ENCODE data around the gene SEC22C.

The SEC22C gene

DNA sequence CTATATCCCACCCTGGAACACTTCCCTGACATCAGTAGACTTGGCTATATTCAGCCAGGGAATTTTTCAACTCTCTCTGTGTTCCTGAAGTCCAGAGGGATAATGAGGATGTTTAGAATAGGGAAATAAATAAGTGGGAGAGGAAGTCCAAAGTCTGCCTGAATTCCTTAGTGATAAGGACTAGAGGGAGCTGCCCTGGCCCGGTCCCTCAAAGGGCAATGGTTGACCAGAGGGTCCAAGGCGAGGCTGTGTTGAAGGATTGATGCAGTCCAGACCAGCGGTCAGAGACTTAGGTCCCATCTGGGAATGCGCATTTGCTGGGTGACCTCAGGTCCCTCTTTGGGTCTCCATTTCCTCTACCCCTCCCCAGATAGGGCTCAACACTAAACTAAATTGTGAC is 71.4 kb downstream of the SEC22C start:
- DNase-seq = no peak

DNA sequence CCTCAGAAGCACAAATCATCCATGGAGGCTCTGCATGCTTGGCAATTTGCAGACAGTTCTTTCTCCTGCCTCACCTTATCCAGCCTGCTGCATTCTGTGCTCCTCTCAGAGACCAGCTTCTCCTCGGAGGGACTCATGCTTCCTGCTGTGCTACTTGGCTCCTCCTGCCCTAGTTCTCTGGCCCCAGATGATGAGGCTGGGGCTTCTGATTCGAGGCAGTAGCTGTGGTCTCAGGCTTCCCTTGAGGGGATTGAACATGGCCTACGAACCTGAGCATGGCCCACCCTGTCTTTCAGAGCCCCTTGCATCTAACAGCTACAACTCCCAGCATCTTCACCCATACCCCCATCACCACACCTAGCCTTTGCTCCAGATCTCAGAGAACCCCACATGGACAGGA is 72.7 kb downstream of the SEC22C start:
- DNase-seq = no peak

DNA sequence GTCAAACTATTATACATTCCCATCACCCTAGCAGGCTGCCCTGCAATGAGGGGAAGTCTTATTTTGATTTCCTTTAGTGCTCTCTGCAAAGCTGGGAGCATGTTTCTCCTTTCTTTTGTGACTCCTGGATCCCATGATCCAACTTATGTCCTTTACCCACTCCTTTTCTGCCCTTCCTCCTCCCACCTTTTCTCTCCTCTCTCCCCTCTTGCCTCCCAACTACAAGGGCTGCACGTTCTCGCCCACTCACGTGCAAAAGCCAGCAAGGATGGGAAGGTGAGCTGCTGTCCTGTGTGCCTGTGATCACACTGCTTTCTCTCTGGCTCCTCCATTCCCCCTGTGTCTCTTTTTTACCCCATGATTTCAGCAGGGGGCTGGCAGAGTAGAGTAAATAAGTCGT is 73.2 kb downstream of the SEC22C start:
- DNase-seq = no peak

DNA sequence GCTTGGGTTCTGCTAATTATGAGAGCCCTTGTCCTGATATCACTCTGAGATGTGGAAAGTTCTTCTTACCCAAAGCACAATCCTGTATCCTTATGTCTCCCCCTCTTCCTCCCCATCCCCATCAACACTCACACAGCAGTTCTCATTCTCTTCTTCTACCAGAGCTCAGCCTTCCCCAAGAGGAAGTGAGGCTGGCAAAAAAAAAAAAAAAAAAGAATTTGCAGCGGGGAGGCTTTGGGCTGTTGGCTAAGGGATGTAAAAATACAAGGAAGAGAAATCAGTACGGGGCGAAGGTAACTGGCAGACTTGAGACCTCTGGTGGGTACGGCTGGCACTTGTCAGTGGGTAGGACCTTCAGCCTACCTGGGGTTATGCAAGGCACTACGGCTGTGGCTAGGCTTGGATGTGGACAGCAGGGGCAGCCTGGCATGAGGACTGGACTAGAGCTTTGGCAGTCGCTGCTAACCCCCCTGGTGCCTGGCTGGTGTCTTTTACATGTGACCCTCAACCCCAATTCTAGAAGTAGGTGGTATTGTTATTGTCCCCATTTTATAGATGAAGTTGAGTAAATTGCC is 73.9 kb downstream of the SEC22C start:
- DNase-seq = peak; percentile 4

DNA sequence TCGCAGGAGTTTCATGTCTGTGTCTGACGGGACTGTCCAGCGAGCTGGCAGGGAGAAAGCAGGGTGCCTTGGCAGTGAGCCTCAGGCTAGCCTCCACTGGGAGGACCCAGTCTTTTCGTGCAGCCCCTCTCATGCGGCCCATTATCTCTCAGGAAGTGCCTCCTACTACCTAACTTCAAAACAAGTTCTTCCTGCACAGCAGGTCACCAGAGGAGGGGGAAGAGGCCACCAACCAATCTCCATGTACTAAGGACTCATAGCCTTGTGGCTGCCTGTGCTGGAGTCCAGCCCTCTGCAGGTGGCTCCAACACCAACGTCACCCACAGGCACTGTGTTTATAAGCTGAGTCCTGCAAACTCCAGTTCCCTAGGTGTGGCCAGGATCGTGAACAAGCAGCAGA is 74.5 kb downstream of the SEC22C start:
- DNase-seq = no peak

DNA sequence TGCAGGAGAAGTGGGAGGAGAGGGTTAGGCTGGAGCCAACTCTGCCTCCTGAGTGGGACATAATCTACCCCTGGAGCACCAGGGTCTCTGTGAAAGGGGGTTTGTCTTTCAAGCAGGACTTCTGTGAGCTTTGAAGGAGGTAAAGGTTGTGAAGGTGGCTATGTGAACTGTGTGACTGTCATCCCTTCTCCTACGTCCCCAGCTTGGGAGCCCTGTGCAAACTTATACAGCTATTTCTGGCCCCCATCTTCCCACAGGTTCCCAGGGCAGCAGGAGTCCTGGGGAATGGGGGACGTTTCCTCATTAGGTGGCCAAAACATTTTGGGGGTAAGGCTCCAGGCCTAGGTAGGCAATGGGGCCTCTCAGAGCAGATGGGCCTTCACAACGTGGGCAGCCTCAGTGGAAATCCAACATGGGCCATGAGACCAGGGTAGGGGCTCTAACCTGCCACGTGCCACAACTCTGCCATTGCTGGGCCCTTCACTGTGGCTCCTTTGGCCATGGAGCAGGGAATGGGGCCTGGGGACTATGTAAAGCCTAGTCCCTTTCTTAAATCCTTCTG is 75.8 kb downstream of the SEC22C start:
- DNase-seq = no peak

DNA sequence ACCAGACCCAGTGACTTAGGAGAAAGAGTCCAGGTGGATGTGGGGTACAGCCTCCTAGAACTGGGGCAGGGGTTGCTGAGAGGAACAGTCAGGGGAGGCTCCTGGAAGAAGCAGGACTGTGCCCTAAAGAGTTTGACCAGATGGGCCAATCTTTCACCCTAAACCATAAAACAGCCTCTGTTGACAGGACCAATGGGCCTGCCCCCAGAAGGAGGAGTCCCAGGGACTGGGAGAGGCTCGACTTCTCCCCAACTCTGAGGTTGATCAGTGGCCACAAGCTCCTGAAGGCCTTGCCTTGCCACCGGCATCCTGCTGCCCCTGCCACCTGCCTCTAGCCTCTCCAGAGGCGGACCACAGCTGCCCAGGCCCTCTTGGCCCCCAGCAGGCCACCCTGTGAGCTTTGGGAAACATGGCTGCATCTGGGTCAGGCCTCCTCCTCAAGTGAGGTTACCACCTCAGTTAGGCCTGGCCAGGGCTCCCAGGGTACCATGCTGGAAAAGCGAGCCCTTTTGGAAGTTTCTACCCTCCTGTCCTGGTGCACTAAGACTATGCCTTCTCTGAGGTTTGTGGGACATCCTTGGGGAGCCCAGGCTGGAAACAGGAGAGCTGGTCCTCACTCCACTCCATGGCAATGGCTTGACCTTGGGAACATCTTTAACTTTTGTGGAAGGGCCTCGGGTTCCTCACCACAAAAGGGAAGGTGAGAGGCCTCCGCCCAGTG is 76.5 kb downstream of the SEC22C start:
- no peak for DNase-seq

DNA sequence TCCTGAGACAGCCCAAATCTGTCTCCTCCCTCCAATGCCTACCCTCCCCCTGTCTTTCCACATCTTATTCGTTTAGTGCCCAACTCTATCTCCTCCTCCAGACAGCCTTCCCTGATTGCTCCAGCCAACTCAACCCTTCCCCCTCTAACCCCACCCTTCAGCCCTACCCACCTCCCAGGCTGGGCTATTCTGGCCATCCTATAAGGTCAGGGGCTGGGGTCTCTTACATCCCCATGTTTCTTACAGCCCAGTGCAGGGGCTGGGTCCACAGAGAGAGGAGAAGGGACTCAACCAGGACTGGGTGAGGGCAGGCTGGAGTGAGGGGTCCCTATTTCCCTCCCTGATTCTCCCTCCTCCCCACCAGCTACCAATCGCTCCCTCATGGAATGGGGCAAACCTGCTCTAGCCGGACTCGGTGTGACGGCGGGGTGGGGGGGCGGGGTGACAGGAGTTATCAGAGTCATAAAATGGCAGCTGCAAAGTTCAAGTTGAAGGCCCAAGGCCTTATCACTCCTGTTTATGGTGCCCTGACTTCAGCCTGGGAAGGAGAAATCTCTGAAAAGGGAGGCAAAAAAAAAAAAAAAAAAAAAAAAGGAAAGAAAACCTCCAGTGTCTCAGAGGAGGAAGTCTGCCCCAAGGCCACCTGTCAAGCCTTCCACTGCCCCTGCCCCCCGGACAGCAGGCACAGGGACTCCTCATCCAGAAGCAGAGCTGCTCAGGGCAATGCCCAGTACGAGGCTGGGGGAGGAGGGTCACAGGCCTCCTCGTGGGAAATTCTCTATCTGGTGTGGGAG is 77.2 kb downstream of the SEC22C start:
- DNase-seq = no peak

DNA sequence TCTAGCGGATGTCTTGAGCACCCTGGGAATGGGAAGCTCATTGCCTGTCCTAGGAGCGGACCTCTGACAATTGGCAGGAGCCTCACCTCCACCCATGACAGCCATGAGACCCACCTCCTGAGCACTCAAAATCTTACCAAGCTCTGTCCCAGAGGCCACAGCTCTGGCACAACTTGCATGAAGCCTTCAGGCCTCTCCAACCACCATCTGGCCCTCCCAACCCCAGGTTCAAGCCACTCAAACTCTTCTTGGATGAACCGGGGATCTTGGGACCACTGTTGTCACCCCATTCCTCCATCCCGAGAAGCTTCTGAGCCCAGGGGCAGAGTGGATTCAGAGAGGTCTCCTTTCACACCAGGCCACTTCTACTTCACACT is 77.8 kb downstream of the SEC22C start:
- no peak for DNase-seq

DNA sequence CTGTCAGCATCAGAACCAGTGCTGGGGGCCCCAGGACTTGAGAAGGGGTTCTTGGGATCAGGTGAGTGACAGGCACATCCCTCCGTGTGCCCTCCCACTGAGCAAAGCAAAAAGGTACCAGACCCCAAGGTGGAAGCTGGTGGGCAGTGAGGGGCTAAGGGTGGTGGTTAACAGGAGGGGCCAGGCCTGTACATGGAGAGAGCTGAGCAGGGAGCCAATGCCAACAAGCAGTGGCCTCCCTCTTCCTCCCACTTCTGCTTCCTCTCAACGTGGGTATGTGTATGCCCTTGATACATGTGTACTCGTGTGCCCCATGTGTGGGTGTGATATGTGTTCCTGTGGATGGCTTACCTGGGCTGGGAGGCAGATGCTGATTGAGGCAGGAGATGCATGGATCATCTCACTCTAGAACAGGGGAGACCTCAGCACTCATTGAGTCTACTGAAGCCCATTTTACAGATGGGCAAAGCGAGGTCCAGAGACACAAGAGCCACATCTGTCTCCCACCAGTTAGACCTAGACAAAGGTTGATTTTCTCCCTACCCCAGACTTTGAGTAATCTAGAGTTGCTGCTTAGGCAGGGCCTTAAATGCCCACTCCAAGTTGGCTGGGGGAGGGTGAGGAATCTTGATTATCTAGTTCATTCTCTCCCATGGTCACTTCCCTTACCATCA is 78.4 kb downstream of the SEC22C start:
- DNase-seq = no peak

DNA sequence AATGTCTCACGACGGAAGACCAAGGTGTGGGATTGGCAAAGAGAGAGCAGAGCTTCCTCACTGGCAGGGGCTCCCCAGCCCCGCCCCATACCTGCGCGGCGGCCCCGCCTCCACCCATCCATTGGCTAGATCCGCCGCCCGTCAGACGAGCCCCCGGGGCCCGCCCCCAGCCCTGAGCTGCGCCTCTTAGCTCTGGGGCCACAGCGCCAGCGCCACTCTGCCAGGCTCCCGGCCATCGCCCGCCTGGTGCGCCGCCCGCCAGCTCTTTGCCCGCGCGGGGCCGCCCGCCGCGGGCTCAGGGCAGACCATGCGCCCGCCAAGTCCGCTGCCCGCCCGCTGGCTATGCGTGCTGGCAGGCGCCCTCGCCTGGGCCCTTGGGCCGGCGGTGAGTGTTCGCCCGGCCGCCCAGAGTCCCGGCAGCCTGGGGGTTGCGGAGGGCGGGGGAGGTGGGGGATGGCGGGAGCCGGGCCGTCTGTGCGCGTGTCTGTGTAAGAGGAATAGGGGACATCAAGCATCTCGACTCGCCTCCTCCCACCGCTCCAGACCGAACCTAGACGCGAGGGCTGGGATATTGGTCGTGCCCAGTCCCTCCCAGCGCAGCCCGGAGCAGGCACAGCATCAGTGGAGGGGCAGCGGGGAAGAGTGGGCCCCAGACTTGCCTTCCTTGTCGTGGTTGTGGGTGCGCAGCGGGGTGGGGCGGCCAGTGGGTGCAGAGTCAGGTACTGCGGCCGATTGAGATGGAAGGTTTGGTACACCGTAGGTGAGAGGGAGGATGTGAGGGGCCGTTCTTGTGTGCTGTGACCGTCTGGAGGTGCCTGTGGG is 79.1 kb downstream of the SEC22C start, which contains the start of gene VIPR1:
Gene VIPR1, plus strand, starts transcription at position 215 of the 822 bp plus-strand sequence. Its CDS starts 93 bp downstream, at position 308.
- DNase-seq = peak; percentile 69

DNA sequence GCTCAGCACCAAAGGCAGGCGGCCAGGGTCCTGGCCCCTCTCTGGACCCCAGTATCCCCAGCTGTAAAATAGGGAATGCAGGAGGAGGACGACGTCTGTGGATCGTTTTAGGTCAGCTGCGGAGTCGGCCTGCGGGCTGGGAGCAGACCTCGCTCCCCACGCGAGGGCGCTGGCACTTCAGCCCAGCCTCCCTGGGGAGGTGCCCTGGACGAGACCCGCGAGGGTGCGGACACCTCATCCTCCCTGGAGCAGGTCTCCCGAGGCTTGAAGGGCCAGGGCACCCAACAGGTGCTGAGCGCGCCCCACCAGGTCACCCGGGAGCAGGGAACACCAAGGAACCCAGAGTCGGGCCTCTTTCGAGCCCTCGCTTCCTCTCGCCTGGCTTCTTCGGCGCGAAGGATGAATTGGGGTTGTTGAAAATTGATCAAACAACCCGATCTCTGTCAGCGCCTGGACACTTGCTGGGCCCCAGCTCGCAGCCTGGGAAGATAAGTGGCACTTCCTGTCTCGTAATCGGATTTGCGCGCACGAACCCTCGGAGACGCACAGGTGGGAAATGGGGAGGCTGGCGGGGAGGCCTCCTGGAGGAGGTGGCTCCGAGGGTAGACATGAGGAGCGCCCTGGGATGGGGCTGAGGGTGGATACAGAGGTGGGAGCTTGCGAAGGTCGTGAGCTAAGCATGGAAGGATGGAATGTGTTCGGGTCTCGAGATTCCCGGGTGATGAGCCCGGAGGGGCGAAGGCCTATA is 79.9 kb downstream of the SEC22C start:
- peak; percentile 26 for DNase-seq

DNA sequence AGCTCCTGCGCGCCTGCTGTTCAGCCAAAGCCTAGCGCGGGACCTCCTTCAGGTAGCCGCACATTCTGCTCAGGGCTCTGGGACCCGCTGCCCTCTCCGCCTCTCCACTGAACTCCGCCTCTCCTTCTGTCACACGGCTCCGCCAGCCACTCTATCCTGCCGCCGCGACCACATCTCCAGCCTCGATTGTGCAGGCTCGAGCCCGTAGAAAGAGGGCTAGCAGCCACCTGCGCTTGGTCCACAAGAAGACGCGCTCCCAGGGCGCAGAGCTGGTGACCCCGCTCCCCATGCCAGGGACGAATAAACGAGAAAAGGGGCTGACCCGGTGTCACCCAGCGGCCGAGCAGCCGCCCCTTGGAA is 80.5 kb downstream of the SEC22C start:
- no peak for DNase-seq

DNA sequence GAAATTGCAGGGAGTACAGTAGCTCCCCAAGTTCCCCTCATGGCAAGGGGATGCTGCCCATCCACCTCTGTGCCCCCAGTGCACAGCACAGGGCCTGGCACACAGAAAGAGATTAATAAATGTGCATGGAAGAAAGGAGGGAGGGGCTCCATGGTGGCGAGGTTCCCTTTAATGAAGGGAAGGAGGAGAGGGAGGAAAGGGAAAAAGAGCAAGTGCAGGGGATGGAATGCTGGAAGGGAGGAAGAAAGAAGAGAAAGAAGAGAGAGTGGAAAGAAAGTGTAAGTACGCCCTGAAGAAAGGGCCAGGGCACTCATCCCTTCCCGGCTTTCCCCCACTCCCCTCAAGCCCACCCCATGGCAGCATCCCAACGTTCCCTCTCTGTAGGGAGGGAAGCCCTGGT is 80.9 kb downstream of the SEC22C start:
- DNase-seq = no peak

DNA sequence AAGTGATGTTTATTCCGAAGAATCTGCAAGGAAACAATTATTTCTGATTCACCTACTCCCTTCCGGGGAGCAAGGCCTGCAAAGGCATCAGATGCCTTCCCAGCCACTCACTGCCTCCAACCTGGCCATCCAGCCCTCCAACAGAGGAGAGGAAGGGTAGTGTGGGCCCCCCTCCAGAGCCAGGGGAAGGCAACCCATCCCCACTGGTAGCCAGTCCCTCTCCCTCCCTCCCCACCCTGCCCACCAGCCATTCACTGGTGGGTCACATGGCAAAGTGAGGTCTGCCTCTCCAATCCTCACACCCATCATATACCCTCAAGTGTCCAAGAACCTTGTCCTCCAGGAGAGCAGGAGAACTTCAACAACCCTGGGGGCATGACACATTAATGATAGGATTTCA is 81.7 kb downstream of the SEC22C start:
- no peak for DNase-seq

DNA sequence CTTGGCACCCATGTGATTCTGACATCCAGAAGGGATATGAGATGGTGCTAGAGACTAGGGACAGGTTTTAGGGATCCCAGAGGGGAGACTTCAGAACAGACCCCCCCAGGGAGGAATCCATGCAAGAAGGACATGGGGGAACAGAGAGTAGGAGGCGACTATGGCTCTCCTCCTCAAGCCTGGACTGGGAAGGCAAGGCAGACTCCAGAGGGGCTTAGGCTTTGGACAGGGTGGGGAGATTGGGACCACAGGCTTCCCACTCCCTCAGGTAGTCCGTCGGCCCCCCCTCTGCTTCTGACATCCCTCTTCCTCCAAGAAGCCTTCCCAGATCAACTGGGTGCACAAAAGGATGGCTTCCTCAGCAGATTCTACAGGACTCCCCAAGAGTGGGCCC is 82.3 kb downstream of the SEC22C start:
- no peak for DNase-seq

DNA sequence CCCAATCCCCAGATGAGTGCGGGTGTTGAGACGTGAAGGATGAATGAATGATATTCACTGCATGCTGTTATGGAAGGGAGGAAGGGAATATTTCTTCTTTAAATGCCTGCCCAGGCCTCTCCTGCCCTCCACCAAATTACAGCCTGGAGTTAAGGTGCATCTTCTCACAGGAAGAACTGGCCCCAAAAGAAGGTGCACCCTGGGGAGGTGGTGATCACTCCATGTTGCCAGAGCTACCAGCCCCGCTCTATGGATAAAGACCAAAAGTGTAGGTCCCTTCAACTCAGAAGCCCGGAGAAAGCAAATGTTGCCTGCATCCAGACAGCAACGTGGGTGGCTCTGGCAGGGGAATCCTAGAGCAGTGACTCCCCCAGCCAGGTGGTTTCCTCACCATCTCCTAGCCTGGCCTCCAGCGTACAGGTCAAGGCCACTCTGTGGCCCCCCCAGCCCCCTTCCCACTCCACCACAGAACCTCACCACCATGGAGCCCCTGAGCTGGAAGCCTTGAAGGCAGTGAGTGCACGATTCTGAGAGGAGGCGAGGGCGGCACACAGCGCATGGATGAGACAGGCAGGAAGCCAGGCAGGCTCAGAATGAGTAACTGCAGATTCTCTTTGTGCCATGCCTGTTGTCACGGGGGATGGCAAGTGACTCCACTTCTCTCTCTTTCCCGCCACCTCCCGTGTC is 82.8 kb downstream of the SEC22C start:
- DNase-seq = no peak

DNA sequence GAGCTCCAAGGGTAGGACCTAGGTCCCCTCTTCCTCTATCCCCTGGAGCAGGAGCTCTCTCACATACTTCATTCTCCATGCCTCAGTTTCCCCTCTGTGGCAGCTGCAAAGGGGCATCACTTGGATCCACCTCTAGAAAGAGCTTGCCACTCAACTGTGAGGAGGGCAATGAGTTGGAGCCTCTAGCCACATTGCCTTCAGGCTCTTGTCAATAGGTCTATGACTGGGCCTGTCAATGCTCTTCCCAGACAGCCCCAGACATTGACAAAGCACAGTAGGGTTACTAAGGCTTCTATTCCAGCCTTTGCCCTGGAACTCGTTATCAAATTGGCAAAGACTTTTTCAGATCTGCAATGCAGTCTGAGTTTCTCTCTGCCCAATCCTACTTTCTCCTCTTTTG is 83.7 kb downstream of the SEC22C start:
- DNase-seq = no peak
